ENCODE results near the gene AGAP1. TPM values are rescaled to one million over a fixed set of nuclear protein-coding genes. Genes with fewer than 3 reads are reported as not detected.

Gene AGAP1
- total RNA-seq, 1 donor from 2014 or later: 10.5 TPM

DNA sequence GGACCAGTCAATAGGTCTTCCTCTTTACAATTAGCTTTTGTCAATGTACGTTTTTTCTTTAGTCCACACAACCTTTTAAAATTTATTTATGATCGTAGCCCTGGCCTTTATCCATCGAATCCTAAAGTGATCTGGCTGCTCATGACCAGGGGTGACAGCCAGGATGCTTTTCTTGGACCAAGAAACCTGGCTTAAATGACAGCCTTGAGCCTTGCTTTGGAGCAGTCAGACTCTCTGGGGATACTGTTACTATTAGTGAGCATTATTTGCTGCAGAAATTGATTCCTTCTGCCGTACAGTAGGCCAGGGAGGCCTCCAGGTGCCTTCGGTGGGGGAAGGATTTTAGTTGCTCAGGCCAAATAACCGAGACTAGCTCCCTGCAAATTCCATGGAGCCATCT, 70.2 kb downstream of the AGAP1 start:
- ATAC-seq: no peak
- DNase-seq (ENCODE audit: low spot score): no peak

DNA sequence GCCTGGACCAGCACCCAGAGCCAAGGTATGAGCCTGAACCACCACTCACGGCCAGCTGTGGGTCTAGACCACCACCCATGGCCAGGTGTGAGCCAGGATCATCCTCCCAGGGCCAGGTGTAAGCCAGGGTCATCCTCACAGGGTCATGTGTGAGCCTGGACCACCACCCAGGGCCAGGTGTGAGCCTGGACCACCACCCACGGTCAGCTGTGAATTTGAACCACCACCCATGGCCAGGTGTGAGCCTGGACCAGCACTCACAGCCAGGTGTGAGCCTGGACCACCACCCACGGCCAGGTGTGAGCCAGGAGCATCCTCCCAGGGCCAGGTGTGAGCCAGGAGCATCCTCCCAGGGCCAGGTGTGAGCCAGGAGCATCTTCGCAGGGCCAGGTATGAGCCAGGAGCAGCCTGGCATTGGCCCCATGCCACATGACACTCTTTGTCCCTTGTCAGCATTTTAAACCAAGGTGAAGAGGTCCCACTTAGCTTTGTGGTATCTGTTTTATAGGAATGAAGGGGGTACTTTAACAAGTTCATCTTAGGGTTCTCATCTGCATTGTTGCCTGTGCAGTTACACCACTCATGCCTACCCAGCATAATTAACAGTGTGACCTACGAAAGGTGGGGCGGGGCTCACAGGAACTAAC, 71.2 kb downstream of the AGAP1 start:
- no peak for DNase-seq (ENCODE audit: low spot score)

GRCh38 chr2:235566415-235566814, 72.6 kb downstream of the AGAP1 start:
- no peak for ATAC-seq
- no peak for DNase-seq (ENCODE audit: low spot score)

More for the DNA sequence above, 71.2 kb downstream of the AGAP1 start:
- ATAC-seq: no peak

- no peak for DNase-seq (ENCODE audit: low spot score)
- ATAC-seq: no peak
Measured at GRCh38 chr2:235566931-235567495, 73.2 kb downstream of the AGAP1 start.

DNA sequence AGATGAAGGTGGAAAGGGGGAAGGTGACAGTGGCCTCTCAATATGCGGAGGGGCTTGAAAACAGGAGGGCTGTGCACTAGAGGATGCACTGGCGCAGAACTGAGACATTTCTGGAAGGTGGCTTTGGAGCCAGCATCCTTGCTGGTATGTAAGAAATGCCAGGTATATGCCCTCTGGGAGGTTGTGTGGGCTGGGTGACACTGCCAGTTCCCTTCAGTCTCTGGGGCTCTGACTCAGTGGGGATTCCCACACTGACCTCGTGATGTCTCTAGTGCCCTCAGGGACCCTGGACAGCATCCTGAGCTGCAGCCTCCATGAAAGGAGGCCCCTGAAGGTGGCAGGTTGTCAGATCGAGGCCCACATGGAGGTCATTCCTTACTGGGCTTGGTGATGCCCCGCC, 74.0 kb downstream of the AGAP1 start:
- no peak for ATAC-seq
- DNase-seq (ENCODE audit: low spot score): no peak

GRCh38 chr2:235568431-235568830, 74.6 kb downstream of the AGAP1 start:
- ATAC-seq: no peak
- DNase-seq (ENCODE audit: low spot score): no peak

GRCh38 chr2:235569837-235570236, 76.0 kb downstream of the AGAP1 start:
- no peak for ATAC-seq
- no peak for DNase-seq (ENCODE audit: low spot score)

DNA sequence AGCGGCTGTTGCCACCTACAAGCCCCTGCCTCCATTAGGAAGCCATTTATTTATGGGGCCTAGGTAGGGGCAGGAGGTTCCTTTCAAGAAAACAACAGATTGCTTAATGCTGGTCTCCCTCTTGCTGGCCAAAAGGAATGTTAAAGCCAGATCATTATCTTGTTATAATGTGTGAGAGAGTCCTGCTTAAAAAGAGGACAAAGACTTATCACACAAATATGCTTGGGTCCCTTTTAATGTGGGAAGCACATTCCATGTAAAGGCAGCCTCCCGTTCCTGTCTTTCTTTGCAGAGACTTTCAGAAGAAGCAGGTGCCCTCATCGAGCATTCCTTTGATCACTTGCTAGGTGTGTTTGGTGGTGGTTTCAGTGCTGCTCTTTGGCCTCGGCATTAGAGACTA, 76.4 kb downstream of the AGAP1 start:
- ATAC-seq (no peak), DNase-seq (ENCODE audit: low spot score) (no peak)

DNA sequence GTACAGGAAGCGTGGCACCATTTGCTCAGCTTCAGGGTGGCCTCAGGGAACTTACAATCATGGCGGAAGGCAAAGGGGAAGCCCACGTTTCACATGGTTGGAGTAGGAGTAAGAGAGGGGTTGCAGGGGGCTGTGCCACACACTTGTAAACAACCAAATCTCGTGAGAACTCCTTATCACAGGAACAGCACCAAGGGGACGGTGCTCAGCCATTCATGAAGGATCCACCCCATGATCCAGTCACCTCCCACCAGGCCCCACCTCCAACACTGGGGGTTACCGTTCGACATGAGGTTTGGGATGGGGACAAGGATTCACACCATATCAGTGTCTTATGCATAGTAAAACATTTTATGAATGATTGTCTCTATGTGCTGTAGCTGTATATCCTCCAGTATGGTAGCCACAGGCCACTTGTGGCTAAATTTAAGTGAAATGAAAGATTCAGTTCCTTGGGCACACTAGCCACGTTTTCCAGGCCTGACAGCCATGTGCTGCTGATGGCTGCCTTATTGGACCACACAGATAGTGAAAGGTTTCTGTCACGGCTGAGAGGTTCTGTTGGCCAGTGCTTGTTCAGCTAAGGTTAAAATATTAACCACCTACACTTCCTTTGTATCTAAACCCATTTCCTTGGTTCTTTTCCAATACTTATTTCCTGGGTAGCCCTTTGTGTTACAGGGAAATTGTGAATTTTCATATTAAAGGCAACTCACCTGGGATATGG, 77.3 kb downstream of the AGAP1 start:
- DNase-seq (ENCODE audit: low spot score) (no peak), ATAC-seq (no peak)

DNA sequence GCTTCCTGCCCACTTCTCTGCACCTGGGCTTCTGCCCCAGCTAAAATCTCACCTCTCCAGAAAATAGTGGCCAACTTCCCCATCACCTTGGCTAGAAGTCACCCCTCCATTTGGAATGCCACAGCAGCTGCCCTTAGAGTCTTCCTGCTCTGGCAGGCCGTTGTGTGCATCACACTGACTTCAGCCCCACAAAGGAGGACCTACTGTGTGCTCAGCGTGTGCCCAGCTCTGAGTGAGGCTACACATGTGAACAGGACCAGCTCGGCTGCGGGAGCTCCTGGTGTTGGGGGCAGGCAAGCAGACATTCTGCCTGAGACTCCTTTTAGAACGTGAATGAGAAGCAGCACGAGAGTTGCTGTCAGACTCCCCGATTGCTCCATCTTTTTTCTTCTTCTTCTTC, 78.7 kb downstream of the AGAP1 start:
- ATAC-seq (no peak), DNase-seq (ENCODE audit: low spot score) (no peak)

- DNase-seq (ENCODE audit: low spot score): no peak
- ATAC-seq: no peak
Measured at GRCh38 chr2:235573331-235574221, 79.7 kb downstream of the AGAP1 start.

DNA sequence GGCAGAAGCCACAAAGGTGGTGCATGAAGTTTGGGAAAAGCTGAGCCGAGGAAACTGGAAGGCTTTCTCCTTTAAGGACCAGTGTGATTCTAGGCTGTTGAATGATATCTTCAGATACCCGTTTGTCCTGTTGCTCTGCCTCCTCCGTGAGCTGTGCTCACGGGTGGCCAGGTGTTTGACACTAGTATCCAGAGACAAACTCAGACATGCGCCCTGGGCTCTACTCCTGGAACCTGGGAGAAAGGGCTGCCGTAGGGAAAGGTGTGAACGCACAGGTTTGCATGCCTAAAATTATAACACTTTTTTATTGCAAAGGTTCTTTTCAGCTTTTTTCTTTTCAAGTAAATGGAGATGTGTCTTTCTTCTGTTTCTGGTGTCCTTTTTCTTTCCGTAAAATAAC, 81.6 kb downstream of the AGAP1 start:
- DNase-seq (ENCODE audit: low spot score): no peak
- no peak for ATAC-seq

- no peak for ATAC-seq
- DNase-seq (ENCODE audit: low spot score): no peak
Measured at GRCh38 chr2:235575904-235576303, 82.1 kb downstream of the AGAP1 start.

- ATAC-seq (no peak), DNase-seq (ENCODE audit: low spot score) (no peak)
Measured at GRCh38 chr2:235576337-235576910, 82.6 kb downstream of the AGAP1 start.

GRCh38 chr2:235577404-235578330, 83.8 kb downstream of the AGAP1 start:
- ATAC-seq (peak; percentile 74), DNase-seq (ENCODE audit: low spot score) (no peak)

GRCh38 chr2:235579128-235579527, 85.3 kb downstream of the AGAP1 start:
- DNase-seq (ENCODE audit: low spot score): no peak
- ATAC-seq: no peak

DNA sequence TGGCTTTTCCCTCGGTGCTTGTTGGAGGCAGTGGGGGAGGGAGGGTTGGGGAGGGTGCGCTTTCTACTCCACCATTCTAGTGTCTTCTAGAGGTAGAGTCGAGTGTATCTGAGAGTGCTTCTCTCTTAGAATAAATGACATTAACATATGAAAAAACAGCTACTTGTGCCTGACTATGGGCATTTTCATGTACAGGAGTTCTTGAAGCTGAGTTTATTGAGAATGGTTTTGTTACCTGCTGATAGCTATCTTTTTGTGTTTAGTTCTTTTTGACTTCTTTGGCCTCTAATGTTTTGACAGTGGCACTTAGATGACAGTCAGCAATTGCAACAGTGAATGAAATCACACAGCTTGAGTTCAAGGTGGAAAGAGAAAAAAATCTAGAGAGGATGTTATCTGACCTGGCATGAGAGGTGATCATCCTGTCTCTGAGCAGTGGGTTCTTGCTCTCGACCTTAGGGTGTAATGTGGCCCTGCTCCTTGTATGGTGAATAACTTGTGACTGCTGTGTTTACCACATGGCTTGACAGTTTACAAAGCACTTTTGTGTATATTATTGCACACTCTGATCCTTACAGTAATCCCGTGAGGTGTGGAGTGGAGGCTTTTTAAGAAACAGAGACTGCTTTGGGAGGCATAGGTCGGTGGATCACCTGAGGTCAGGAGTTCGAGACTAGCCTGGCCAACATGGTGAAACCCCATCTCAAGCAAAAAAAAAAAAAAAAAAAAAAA, 86.7 kb downstream of the AGAP1 start:
- ATAC-seq: no peak
- no peak for DNase-seq (ENCODE audit: low spot score)

GRCh38 chr2:235582081-235582686, 88.3 kb downstream of the AGAP1 start:
- no peak for DNase-seq (ENCODE audit: low spot score)
- no peak for ATAC-seq

- ATAC-seq: no peak
- DNase-seq (ENCODE audit: low spot score): no peak
Measured at GRCh38 chr2:235582729-235583128, 88.9 kb downstream of the AGAP1 start.

Data from left lobe of liver (tissue), 2 donors.